ELR (cell line): Measurements from ENCODE around the gene IDH3A.

ENCODE experiments used
- DNase-seq: peaks from one replicate; pipeline ENCODE4 v3.0.0-alpha.2; 2015; ENCODE audit warnings: low read depth

Gene IDH3A

GRCh38 chr15:78203346-78204225 is 54.4 kb downstream of the IDH3A start:
- DNase-seq, result no peak

DNA sequence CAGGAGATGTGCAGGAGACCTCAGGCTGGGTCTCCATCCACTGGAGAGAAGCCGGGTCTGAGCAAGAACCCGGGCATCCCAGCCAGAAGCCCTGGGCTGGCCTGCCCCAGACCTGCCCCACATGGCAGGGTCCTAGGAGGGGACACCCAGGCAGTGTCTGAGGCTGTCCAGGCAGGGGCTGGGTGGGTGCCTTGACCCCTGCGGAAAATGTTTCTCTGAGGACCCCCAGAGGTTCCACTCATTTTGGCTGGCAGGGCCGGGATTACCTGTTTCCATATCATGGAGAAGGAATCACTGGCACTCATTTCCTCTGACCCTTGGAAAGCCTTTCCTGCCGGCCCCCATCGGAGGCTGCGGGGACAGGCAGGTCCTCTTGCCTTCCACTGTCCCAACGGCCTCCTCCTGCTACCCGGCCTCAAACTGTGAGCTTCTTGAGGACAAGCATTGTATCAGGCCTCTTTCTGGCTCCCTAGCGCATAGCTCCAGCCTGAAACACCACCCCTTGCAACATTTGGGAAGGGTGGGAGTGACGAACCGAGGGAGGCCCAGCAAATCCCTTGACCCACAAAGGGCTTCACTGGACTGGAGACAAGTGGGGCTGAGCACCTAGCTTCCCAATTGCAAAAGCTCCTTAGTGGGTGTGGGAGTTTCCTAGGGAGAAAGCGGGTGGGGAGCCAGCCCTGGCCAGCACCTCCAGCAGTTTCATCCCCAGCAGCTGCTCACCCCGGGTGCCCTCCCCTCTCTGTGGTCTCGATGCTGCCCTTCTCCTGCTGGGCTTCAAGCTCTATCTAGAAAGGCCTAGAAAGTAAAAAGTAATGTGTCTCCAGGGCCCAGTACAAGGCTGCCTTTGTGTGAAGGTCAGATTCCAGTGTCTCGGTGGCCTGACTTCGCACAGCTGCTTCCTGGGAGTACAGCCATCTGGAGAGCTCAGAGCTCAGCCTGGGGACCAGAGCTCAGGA is 55.5 kb downstream of the IDH3A start:
- no peak for DNase-seq

GRCh38 chr15:78205337-78205736 is 56.2 kb downstream of the IDH3A start:
- DNase-seq, result no peak

GRCh38 chr15:78205856-78206255 is 56.7 kb downstream of the IDH3A start:
- DNase-seq, result no peak

DNA sequence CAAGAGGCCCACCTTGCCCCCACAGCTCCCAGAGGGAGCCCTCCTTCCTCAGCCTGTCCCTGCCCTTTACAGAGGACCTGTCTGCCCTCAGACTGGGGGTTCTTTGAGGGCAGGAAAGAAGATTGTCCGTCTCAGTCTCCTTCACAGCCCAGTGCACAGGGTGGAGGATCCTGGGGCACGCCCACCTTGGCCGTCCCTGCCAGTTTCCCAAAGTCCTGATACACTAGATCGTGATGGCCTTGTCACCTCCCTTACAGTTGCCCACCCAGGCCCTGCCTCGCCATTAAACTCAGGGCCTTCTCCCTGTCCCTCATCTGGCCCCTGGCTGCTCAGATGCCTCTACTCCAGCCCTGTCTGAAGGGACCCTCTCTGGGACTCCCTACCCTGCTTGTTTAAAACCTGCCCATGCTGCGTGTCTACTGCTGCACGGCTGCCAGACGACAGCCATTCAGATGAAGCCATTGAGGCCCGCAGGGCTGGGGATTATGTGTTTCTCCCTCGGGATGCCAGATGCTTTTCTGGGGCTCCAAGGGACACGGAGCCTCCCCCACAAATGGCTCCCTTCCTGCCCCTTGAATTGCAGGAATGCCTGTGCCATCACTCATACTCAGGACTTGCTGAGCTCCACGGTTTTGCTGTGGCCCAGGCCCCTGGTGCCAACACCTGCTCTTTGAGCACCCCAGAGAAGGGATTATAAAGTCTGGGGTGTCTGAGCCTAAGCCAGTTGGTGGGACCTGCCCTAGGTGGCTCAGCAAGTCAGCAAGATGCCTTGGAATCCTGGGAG is 57.4 kb downstream of the IDH3A start:
- DNase-seq, result peak; percentile 60

DNA sequence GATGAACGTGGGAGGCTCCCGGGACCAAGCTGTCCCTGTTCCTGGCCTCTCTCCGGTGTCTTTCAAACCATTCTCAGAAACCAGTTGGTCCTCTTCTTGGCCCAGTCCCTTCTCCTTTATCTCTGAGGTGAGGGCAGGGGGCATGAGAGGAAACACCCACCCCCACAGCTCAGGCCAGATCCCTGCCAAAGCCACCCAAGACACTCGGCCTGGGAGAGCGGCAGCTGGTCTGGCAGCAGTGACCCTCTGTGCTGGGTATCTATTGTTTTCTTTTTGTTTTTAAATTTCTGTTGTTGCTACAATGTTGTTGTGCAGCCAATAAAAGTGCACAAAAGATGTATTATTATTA is 57.9 kb downstream of the IDH3A start:
- no peak for DNase-seq

DNA sequence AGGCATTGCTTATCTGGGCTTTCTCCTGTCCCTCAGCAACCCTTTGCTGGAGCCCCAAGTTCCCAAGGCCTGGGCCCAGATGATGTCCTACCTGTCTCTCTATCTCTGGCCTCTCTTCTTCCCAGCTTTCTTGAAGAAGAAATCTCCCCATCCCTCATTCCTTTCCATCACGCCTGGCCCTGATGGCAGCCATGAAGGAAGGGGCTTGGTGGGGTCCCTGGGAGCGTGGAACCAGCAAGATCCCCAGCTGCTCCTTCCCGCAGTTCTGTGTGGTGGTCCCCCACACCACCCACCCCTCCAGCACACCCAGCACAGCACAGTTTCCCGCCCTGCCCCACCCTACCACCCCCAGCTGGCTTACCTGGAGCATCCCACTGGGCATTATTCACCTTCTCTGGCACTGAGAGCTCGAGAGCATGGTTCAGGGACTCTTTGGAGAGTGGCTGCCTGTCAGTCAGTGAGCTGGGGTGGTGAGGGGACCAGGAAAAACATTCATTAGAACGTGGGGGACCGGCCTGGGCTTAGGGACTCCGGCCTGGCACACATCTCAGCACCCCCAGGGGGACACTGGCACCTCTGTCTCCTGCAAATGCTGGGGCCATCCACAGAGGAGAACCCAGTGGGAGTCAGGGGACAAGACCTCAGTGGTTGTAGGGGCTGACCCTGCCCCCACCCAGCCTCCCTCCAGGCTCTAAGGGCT is 58.6 kb downstream of the IDH3A start:
- no peak for DNase-seq

DNA sequence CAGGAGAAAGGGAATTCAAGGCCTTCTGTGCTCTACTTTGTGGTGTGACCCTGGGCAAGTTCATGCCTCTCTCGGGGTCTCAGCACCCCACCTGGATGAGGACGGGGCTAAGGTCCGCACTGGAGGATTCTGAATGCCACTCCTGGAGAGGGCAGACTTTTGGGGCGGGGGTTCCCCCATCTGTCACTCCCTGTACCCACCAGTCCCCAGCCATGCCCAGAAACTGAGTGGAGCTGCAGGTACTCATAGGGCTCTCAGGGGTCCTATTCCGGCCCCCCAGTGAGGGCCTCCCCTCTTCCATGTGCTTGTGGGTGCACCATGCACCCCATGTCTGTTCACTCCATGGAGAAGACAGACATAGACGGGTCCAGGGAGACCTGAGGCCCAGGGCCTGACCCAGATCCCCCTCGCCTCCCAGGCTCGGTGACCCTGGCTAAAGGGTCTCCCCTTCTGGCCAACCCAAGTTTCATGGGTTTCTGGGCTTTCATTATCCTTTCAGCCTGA is 59.2 kb downstream of the IDH3A start:
- DNase-seq, result no peak

DNA sequence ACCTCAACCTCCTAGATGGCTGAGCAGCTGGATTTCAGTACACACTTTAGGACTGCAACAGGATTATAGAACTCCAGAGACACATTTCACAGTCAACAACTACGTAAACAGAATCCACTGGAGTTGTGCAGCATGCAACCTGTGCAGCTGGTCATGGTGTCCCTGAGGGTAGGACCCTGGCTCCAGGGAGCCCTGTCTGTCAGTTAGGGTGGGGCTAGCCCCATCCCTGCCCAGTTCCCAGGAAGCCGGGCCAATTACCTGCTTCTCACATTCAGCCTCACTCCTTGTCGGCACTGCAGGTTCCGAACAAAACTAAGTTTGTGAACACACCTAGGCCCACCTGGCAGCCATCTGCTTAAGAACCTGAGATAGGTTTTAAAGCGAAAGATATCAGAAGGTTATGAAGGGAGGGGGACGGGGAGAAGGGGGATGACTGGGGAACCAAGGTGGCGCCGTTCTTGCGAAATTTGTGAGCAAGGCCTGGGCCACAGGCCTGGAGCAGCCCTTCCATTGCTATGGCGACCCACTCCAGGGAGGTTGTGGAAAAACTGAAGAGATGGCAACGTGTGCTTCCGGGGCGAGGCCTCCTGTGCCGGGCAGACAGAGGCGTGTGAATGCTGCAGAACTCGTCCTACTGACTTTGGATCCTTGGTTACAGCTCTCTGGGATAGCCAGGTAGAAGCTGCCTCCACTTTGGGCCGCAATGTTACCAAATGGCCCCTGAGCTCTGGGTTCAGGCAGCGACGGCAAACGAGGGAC is 59.9 kb downstream of the IDH3A start:
- DNase-seq, result no peak

DNA sequence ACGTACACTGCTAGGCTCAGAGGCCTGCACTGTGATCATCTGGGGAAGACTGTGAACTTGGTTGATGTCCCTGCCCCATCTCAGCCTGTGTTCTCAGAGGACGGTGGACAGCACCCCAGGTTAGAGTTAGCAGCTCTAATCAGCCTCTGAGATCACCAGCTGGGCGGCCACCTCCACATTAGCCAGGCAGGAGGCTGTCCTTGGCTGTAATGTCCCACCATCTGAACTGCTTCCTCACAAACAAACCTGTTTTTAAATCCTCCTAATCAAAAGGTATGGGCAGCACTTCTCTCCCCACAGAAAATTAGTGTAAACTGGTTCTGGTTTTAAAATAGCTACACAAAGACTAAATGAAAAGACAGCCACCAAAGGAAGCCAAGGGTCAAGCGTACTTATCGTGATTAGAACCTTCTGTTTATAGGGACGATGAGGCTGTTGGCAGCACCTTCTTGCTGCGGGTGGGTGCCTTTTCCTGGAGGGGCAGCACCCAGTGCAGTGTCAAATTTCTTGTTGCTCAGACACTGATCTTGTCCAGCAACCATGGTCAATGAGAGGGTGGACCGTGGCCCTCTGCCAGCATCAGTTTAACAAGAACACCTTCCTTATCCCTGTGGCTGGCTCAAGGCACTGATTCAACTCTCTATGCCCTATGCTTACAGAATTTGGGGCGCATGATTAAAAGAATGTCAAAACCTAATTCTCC is 60.6 kb downstream of the IDH3A start:
- DNase-seq, result no peak

- DNase-seq, result no peak
Measured at GRCh38 chr15:78210349-78210717, 61.2 kb downstream of the IDH3A start.

GRCh38 chr15:78211189-78211921 is 62.2 kb downstream of the IDH3A start:
- no peak for DNase-seq

DNA sequence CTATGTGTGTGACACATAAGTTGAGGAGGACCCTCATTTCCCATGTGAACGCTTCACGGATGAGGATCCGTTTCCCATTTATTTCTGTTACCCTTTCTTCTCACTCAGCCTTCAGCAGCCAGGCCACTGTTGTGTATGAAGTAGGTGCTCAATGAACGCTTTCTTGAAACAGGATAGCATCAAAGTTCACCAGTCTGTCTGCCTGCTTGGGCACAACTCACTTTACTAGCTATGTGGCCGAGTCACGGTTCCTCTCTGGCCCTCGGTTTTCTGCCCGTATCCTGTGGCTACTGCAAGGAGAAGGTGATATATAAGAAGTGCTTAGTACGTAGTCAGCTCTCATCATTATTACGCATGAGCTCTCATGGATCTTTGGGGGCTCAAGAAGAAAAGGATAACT is 62.8 kb downstream of the IDH3A start:
- DNase-seq, result no peak

GRCh38 chr15:78212546-78213424 is 63.6 kb downstream of the IDH3A start:
- DNase-seq, result peak; percentile 85

DNA sequence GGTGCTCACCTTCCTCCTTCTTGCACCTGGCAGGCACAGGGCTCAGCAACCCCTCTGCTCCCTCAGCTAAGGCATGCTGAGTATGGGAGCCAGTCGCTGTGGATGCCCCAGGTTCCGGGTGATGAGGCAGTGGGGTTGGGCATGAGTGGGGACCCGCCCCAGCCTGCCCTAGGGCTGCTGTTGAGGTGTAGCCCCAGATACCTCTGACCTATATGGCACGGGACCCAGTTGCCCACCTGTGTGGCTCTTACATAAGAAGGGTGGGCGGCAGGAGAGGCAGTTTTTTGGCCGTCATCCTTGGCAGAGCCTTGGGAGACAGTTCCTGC is 64.2 kb downstream of the IDH3A start:
- DNase-seq, result no peak

DNA sequence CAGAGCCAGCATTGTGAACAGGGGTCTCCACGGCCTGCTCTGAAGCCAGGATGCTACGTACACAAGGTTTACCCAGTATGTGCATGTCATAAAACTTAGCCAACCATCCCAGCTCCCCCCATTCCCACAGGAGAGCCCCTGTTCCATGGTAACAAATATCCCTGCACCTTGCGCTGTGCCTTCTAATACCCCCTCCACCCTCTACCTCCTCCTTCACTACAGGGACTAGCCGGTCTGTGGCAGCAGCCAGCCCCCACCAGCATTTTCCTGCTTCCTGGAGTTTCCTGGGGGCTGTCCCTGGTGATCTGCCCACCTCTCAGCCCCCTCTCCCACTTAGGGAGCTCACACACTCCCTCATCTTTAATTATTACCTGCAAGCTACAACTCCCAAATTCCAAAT is 64.8 kb downstream of the IDH3A start:
- no peak for DNase-seq

DNA sequence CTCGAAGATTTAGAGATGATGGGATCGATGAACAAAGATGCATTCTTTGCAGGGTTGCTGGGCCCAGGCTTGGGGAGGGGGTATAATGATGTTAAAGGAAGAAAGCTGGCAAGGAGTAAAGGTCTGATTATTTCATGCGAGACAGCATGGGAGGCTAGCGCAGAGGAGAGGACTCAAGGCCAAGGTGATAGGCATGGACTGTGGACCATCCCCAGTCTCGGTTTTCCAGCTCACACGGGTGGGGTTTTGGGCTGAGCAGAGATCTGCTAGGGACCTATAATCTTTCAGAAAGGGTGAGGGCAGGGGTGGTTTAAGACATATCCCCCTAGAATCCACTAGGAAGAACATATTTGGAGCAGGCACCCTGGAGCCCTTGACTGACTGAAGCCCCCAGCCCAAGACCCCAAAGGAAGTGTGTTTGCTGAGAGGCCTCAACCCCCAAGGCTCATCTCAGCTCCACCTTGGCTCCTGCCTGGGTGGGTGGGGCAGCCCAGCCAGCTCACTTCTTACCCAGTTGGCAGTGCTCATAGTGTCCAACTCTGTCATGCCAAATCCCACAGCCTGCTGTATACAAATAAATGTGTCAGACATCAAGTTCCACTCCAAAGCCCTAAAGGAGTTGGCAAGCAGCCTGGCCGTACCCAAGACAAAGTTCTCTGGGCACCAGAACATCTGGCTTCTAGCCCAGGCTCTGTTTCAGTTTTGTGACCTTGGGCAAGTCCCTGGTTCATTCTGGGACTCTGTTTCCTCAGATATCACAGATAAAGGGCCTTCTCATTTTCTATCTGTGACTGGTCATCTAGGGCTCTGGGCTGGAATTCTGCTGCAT is 67.3 kb downstream of the IDH3A start:
- peak; percentile 18 for DNase-seq

GRCh38 chr15:78220713-78221112 is 71.6 kb downstream of the IDH3A start:
- DNase-seq, result no peak
